Cardiac muscle cell (in vitro differentiated cells and primary cell): ENCODE data around the gene ITGA2B. TPM values are rescaled to one million over a fixed set of nuclear protein-coding genes. Genes with fewer than 3 reads are reported as not detected.
"Not testable (repeated sequence)": the region's sequence is repeated elsewhere in the genome, so short reads cannot be mapped to it uniquely, and the experiment has no call there.

Source experiments
- DNase-seq, 2 donors: peaks; one replicate each; pipeline versions ENCODE4 v3.0.0 to v3.0.0-alpha.2; 2010 to 2017; ENCODE audit warnings: low read depth in 1 of 2, low spot score in 1 of 2
- H3K27ac ChIP-seq: fragments of 200-600 bp; sonication (generic); 2 replicates; pipeline ENCODE4 v1.5.1; 2016
- H3K27me3 ChIP-seq: fragments of 200-600 bp; sonication (generic); 2 replicates; pipeline ENCODE4 v1.6.0; 2016; ENCODE audit warnings: control low read depth
- H3K36me3 ChIP-seq: fragments of 200-600 bp; sonication (generic); 2 replicates; pipeline ENCODE4 v1.5.1; 2016; ENCODE audit warnings: control low read depth
- H3K4me1 ChIP-seq: fragments of 200-600 bp; sonication (generic); 2 replicates; pipeline ENCODE4 v1.8.1; 2017; ENCODE audit warnings: low read depth, mild to moderate bottlenecking, mixed run types
- H3K4me3 ChIP-seq: fragments of 200-600 bp; sonication (generic); 2 replicates; pipeline ENCODE4 v1.5.1; 2016; ENCODE audit warnings: mild to moderate bottlenecking
- H3K9me3 ChIP-seq: fragments of 200-600 bp; sonication (generic); 2 replicates; pipeline ENCODE4 v1.5.1; 2017; ENCODE audit warnings: low read depth, mild to moderate bottlenecking, control low read depth
- CTCF ChIP-seq: IDR thresholded peaks from 2 replicates; pipeline ENCODE4 v1.5.1; 2012; ENCODE audit warnings: low read depth, mild to moderate bottlenecking, low read length
- polyA plus RNA-seq: library from polyadenylated mRNA; unstranded; fragments of >200 nt; fragmentation: Nextera tagmentation; extraction: Ambion mirVana; gene quantifications from 2 replicates; pipeline ENCODE4 v1.2.1, GENCODE V29; 2016
- total RNA-seq: library from RNA; depleted of rRNA; stranded (reverse); fragments of >200 nt; gene quantifications from 2 replicates; pipeline ENCODE4 v1.2.3, GENCODE V29; 2016

The ITGA2B gene
- total and polyA plus RNA-seq, 2 experiments from 2014 or later: 0.56 to 11.0 TPM

GRCh38 chr17:44397479-44398440 is 8.3 kb upstream of the ITGA2B start:
- H3K36me3 ChIP-seq: peaks cover 21% of the 10 kb centered on the region
- H3K4me3 ChIP-seq: no peak overlapping the region
- H3K27ac ChIP-seq: no peak overlapping the region
- DNase-seq: no peak
- TF ChIP-seq CTCF: no peak
- peaks cover 4% of the 10 kb centered on the region for H3K4me1 ChIP-seq
- no peaks in the 10 kb centered on the region for H3K27me3 ChIP-seq
- no peaks in the 10 kb centered on the region for H3K9me3 ChIP-seq

- Histone ChIP-seq H3K36me3 (peaks cover 21% of the 10 kb centered on the region), H3K9me3 (no peaks in the 10 kb centered on the region), H3K4me1 (peaks cover 4% of the 10 kb centered on the region), H3K27ac (no peak overlapping the region), H3K27me3 (no peaks in the 10 kb centered on the region), H3K4me3 (no peak overlapping the region)
- TF ChIP-seq CTCF: no peak
- no peak for DNase-seq
Observed at GRCh38 chr17:44396946-44397345, 7.5 kb upstream of the ITGA2B start.

GRCh38 chr17:44394833-44395232 is 5.4 kb upstream of the ITGA2B start:
- no peaks in the 10 kb centered on the region for H3K27me3 ChIP-seq
- no peak overlapping the region for H3K4me3 ChIP-seq
- H3K27ac ChIP-seq: no peak overlapping the region
- no peak for DNase-seq
- peaks cover 4% of the 10 kb centered on the region for H3K4me1 ChIP-seq
- peaks cover 9% of the 10 kb centered on the region for H3K36me3 ChIP-seq
- TF ChIP-seq CTCF: no peak
- no peaks in the 10 kb centered on the region for H3K9me3 ChIP-seq

- not testable (repeated sequence) for H3K36me3 ChIP-seq, H3K27me3 ChIP-seq, H3K4me1 ChIP-seq, H3K4me3 ChIP-seq, H3K27ac ChIP-seq, DNase-seq, H3K9me3 ChIP-seq
Observed at GRCh38 chr17:44394112-44394511, 4.7 kb upstream of the ITGA2B start.

GRCh38 chr17:44390250-44390870 is 911 bp upstream of the ITGA2B start:
- no peak for TF ChIP-seq CTCF
- Histone ChIP-seq H3K9me3 (no peaks in the 10 kb centered on the region), H3K36me3 (no peaks in the 10 kb centered on the region), H3K4me3 (no peak overlapping the region), H3K27ac (no peak overlapping the region), H3K27me3 (peaks cover 6% of the 10 kb centered on the region), H3K4me1 (peaks cover 4% of the 10 kb centered on the region)
- DNase-seq: no peak

GRCh38 chr17:44389723-44390202 is 314 bp upstream of the ITGA2B start:
- H3K27ac ChIP-seq: no peak overlapping the region
- no peaks in the 10 kb centered on the region for H3K36me3 ChIP-seq
- no peak overlapping the region for H3K4me3 ChIP-seq
- peaks cover 9% of the 10 kb centered on the region for H3K27me3 ChIP-seq
- no peaks in the 10 kb centered on the region for H3K9me3 ChIP-seq
- no peak for DNase-seq
- no peak for TF ChIP-seq CTCF
- peaks cover 4% of the 10 kb centered on the region for H3K4me1 ChIP-seq
